NOMO-1 treated with DMSO at 0.1 percent for 48 hours (cell line): ENCODE data around the gene SLC2A13.
"Not testable (repeated sequence)": the region's sequence is repeated elsewhere in the genome, so short reads cannot be mapped to it uniquely, and the experiment has no call there.

ENCODE experiments used
- DNase-seq: peaks from one replicate; lab custom pipeline; 2025; ENCODE audit not compliant: unreplicated experiment; lab: John Stamatoyannopoulos, UW

SLC2A13 gene

DNA sequence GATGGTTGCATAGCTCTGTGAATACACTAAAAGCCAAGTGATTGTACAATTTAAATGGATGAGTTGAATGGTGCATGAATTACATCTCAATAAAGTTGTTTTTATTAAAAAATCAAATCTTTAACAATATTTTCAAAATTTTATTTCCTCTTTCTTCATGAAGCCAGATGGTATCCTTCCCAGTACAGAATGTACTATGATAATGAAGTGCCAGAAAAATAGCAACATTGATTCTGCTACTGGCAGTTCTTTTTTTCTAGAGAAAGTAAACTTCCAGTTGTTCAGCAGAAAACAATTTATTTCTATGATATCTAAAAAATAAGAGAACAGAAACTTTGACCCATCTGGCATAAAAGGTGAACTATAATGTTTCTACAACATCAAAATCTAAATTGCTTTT, 61.5 kb downstream of the SLC2A13 start:
- no peak for DNase-seq

DNA sequence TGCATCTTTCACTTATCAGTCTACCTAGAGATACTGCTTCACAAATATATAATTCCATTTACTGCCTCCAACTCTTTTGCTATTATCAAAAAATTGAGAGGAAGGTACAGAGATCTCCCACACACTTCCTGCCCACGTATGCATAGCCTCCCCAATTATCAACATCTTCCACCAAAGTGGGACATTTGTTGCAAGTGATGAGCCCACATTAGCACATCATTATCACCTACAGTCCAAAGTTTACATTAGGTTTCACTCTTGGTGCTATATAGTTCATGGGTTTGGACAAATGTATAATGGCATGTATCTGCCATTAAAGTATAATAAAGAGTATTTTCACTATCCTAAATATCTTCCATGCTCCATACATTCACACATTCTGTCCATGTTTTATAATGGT, 66.3 kb downstream of the SLC2A13 start:
- DNase-seq, result no peak

DNA sequence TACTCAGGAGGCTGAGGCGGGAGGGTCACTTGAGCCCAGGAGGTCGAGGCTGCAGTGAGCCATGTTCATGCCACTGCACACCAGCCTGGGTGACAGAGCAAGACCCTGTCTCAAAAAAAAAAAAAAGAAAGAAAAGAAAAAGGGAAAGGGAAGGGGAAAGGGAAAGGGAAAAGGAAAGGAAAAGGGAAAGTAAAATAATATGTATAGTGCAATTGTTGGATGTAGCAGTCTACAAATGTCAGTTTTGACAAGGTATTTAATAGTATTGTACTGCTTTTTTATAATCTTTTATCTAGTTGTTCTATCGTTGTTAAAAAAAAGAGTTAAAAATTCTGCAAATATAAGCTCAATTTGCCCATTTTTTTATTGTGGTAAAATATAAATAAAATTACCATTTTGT, 67.3 kb downstream of the SLC2A13 start:
- DNase-seq, result no peak

DNA sequence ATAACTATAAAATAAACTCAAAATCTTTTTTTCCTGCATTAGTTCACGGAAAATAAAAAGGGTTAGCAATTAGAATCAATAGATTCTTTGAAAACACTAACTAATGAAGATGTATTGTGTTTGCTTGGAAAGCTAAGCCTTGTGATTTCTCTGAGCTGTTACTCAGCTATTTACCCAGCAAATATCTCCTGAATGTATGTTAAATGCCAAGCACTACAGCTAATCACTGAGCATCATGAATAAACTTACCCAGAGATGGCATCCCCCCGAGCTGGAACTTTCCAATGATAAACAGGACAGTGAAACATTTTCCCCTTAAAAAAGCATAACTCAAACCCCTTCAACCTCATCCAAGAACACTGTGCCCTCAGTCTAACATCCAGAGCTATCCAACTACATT, 71.2 kb downstream of the SLC2A13 start:
- DNase-seq, result no peak

DNA sequence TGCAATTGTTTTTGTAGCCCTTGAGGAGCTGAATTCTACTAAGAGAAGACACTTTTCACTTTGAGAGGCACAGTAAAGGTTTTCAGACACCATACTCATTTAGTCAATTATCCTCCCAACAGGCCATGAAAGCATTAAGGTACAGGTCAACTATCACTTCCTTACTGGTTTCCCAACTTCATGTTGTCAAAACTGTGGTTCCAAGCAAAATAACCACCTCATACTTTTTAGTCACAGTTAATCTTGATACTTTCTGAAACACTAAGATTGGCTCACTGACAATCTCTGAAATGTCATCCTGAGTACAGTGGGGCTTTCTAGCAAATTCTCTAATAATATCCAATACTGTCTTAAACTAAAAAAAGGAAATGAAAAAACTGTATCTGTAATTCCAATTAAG, 71.7 kb downstream of the SLC2A13 start:
- DNase-seq, result no peak

DNA sequence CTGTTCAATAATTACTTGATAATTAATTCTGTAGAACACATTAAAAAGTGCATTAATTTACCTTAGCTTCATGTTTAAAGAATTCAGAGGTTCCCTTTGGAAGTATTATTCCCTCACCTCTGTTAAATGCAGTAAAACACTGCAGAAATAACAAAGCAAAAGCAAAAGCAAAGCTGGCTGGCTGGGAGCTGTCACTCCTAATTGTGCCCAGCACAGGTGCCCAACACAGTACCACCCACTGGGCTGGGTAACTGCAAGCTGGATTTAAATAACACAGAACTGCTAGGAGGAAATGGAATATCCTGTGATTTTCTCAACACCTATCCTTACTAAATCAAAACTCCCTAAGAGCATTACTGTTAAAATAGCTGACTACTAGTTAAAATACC, 72.6 kb downstream of the SLC2A13 start:
- DNase-seq, result no peak

DNA sequence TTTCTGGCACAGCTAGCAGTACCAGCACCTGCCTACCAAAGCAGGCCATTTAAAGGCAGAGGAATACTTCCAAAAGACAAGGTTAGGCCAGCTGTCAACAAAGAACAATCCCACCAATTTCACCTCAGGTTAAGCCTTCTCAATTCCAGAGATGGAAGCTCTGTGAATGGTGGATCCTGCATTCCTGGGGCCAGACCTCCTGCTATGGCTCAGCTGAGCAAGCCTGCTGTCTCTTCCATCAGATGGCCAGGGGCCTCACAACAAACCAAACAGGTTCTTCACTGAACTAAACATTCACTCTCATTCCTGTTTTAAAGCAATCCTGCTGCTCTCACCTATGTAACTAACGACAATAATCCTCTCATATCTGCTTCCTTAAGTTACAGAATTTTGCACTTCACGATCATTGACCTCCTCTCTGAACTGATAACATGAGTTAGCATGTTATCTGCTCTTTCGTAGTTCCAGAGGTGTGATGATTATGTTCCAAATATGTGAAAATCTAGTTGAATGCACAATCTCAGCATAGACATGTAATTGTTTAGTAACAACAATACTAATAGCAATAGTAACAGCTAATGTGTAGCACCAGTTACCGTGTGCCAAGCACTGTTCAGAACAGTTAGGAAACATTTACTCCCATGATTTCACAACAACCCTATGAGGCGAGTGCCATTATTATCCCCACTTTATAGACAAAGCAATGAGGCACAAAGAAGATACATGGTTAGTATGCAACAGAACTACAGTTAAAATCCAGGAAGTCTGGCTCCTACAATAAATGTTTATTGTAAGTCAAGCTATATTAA, 73.2 kb downstream of the SLC2A13 start:
- DNase-seq, result no peak

DNA sequence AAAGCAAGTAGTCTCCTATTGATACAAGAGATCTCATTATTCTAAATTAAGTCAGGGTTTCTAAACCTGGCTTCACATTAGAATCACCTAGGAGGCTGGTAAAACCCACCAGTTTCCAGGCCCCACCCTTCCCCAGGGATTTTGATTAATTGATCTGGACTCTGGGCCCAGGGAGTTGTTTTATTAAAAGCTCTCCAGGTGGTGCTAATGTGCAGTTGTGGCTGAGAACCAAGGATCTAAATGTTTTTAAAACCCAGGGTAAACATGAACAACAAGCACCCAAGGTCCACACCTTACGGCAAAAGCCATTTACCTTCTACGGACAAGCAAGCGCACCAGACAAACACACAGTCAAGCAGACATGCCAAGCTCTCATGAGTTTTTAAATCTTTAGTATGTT, 73.9 kb downstream of the SLC2A13 start:
- no peak for DNase-seq

DNA sequence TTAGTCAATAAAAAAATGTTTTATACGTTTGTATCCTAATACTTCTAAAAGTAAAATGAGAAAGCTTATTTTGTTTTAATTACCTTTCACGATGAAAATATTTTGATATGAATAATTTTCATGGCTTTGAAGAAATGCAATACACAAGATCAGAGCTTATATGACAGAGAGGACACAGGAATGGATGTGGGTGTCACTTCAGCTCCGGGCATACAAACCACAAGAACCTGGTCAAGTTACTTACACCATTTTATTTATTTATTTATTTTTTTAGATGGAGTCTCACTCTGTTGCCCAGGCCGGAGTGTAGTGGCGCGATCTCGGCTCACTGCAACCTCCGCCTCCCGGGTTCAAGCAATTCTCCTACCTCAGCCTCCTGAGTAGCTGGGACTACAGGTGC, 74.9 kb downstream of the SLC2A13 start:
- DNase-seq, result not testable (repeated sequence)

DNA sequence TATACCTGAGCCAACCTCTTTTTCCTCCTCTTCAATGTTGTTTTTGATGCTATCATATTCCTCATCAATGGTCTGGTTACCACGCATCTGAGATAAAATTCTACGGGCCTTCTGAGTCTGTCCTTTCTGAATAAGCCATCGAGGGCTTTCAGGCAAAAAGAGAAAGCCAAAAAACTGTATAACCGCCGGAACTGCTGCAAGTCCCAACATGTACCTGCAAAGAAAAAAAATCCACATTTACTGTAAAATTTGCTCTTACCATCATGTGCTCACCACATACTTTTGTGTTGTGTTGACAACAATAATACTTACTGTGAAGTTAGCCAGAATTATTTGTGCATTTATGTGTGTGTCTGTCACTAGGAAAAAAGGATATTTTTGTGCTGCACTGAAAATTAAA, 77.6 kb downstream of the SLC2A13 start:
- no peak for DNase-seq

DNA sequence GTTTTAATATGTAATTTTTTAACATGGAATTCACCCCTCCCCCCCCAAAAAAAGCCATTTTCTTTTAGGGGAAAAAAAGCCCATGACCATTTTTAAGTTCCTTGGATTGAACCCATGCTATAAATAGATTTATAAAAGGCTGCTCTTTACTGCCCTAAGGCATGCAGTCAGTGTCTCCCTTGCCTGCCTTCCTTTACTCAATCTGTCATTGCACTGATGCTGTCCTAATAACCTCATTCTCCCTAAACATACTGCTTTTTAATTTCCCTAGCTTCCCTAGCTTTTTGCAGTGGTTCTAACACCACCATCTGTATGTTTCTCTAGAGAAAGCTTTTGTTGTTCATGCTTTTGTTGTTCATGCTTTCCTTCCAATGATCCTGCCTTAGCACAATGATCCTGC, 83.0 kb downstream of the SLC2A13 start:
- no peak for DNase-seq

DNA sequence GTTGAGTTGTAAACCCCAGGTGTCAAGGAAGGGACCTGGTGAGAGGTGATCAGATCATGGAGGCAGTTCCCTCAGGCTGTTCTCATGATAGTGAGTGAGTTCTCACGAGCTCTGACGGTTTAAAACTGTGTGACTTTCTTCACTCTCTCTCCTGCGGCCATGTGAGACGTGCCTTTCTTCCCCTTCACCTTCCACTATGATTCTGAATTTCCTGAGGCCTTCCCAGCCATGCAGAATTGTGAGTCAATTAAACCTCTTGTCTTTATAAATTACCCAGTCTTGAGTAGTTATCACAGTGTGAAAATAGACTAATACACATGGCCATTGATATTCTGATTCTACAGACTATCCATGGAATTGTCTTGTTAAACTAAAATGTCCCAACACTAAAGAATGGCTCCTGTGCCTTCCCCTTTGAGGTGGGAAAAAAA, 85.6 kb downstream of the SLC2A13 start:
- no peak for DNase-seq

DNA sequence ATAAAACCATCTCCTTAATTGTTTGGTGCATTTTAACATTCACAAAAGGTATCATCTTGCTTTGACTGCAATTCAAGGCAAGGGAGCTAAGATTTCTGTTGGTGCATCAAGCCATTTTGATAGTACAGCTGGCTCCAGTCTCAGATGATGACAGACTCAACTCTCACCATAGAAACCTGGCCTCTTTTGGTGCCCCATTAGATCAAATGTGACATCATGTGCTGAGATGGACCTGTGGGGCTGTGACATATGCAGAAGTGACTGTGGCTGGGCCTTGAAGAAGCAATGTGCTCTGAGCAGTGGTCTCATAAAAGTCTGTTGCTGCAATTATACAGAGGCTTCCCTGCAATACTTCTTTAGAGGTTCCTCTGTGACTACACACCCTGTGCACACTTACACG, 88.4 kb downstream of the SLC2A13 start:
- no peak for DNase-seq

DNA sequence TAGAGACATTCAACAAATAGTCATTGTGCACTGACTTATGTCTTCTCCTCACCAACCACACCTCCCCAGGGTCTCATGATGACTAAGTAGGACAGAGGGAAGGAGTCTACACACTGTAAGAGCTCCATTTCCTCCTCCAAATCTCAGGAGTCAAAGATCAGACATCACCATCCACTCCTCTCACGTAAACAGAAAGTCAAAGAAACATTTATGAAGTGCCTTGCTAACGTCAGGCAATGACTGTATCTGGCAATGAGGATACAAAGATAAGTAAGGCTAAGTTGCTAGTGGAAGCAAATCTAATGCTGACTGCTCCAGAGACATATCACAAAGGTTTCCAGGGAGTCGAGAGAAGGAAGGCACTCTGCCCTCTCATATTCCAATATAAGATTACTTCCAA, 88.9 kb downstream of the SLC2A13 start:
- no peak for DNase-seq

DNA sequence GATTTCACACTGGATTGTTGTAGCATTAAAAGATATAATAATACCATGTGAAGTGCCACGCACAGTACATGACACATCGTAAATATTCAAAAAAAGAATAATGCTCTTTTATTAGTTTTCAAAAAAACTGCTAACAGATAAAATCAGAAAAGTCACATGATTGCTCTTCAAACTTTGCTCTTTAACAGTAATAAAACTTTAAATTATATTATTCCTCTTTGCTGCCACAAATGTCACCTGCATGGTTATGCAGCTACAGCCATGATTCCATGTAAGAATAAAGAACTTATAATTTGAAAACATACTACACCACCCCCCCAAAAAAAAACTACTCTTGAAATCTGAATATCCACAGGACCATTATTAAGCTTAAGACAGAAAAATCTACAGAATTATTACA, 90.0 kb downstream of the SLC2A13 start:
- no peak for DNase-seq

DNA sequence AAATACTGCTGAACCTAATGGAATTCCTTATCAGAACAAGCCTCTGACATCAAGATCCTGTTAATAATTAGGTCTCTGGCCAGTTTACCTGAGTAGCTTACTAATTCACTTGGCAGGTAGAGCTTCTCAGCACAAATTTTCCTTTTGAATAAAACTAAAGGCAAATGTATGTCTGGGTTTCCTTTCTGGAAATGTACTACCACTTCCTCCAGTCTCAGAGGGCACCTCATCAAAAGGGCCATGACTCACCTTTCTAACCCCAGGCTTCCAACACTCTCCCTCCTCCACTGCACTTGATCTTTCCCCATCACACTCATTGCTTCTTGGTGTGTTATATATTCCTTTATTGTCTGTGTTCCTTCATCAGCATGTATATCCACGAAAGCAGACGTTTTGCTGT, 90.5 kb downstream of the SLC2A13 start:
- DNase-seq, result peak; percentile 12

DNA sequence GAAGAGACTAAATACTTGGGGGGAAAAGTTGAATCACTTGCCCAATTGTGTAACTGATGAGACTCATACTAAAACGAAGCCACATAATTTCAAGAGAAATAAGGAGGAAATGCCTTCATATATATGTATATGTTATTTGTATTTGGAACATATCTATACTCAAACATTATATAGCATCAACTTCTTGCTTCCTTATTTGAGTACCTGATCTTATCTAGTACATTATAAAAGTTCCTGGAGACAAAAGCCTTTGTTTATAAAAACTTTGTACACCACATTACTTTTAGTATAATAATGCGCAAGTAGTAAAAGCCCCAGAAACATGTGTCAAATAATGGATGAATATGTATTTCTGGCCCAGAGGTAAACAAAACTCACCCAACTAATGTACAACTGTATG, 92.0 kb downstream of the SLC2A13 start:
- DNase-seq, result peak; percentile 12

DNA sequence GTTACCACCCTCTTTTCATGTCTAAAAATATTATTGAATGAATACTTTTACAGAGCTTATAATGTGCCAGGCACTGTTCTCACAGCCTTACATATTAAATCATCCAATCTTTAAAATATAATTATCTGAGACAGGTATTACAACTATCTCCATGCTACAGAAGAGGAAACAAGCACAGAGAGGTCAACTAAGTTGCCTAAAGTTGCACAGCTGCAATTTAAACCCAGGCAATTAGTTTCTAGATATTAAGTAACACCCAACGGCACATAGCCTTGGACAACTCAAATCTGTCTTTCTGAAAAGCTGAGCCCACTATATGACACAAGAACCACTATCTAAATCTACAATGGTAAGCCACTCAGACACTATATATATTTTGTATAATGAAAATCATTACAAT, 92.6 kb downstream of the SLC2A13 start:
- DNase-seq, result no peak

DNA sequence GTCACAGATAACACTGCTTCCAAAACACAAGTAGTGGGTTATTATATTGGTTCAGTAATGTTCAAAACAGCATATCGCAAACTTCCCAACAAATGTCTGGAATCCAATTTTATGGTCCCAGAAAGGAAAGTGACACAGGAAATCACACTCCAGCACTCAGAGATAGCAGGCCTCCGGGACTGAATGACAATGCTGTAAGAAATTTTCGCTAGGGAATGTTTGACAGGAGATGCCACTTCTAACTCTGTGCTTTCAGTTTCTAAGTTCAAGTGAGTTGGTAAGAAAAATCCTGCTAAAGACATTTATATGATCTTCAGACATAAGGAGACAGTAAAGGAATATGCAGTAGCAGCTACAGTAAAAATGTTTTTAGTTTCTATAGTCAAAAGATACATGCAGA, 93.2 kb downstream of the SLC2A13 start:
- DNase-seq, result no peak

DNA sequence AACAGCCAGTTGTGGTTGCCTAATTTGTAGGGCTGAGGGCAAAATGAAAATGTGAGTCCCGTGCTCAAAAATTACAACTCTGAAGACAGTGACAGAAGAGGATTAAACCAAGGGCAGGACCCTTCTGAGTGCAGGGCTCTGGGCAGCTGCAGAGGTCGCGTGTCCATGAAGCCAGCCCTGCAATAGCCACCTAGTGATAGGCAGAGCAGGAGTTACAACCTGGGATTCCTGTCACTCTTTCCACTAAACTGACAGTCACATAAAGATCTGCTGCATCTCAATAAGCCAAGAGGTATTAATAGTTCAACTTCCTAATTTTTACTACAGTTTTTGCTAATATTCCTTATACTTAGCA, 94.1 kb downstream of the SLC2A13 start:
- DNase-seq, result no peak

DNA sequence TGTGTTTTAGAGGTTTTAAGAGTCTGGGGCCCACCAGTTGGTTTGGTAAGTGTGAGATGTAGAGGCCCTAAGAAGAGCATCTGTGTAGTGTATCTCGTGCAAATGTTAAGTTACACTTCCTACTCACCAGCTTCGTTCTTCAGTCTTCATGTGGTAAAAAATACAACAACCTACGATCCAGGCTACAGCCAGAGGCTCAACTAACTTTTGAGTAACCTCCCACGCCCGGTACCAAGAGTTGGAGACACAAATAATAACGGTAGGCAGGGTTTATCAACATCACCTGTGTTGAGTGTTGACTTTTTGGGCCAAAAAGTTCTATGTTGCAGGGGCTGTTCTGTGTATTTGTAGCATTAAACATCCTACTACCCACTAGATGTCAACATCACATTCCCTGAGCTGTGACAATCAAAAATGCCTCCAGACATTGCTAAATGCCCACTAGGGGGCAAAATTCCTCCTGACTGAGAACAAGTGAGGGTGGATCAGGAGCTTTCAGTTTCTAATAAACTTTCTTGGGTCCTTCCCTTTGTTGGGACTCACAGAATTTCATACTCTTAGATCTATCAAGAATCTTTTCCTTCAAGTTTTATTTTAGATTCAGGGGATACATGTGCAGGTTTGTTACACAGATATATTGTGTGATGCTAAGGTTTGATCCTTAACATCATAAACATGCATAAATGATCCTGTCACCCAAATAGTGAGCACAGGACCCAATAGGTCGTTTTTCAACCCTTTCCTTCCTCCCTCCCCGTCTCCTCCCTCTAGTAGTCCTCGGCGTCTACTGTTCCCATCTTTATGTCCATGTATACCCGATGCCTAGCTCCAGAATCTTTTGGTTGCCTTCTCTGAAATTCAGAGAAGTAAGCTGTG, 94.7 kb downstream of the SLC2A13 start:
- peak; percentile 80 for DNase-seq
